GM19035 (cell line): ENCODE measurements around the gene RTP4.
"Not testable (repeated sequence)": the region's sequence is repeated elsewhere in the genome, so short reads cannot be mapped to it uniquely, and the experiment has no call there.

ENCODE experiments used
- ATAC-seq: cut with Tn5 transposase; IDR thresholded peaks from one replicate; pipeline ENCODE4 v1.9.1; 2021; ENCODE audit not compliant: unreplicated experiment

The RTP4 gene

GRCh38 chr3:187367561-187368103, 553 bp upstream of the RTP4 start:
- no peak for ATAC-seq

- ATAC-seq, result peak; percentile 23
Observed at GRCh38 chr3:187369089-187369447, 883 bp downstream of the RTP4 start.

GRCh38 chr3:187370051-187370450, 1.9 kb downstream of the RTP4 start:
- ATAC-seq, result no peak

- no peak for ATAC-seq
Observed at GRCh38 chr3:187375581-187375980, 7.4 kb downstream of the RTP4 start.

- ATAC-seq, result no peak
Observed at GRCh38 chr3:187377842-187378241, 9.7 kb downstream of the RTP4 start.

- no peak for ATAC-seq
Observed at GRCh38 chr3:187382609-187383151, 14.5 kb downstream of the RTP4 start.

- ATAC-seq, result no peak
Observed at GRCh38 chr3:187383246-187383645, 15.1 kb downstream of the RTP4 start.

- no peak for ATAC-seq
Observed at GRCh38 chr3:187385296-187385695, 17.1 kb downstream of the RTP4 start.

- ATAC-seq, result no peak
Observed at GRCh38 chr3:187396661-187397060, 28.5 kb downstream of the RTP4 start.

- ATAC-seq, result no peak
Observed at GRCh38 chr3:187398955-187399354, 30.8 kb downstream of the RTP4 start.

- no peak for ATAC-seq
Observed at GRCh38 chr3:187400756-187401155, 32.6 kb downstream of the RTP4 start.

GRCh38 chr3:187401856-187402255, 33.7 kb downstream of the RTP4 start:
- ATAC-seq, result no peak

- ATAC-seq, result no peak
Observed at GRCh38 chr3:187403768-187404288, 35.6 kb downstream of the RTP4 start.

GRCh38 chr3:187406927-187407326, 38.7 kb downstream of the RTP4 start:
- no peak for ATAC-seq

- ATAC-seq, result not testable (repeated sequence)
Observed at GRCh38 chr3:187411991-187412781, 44.0 kb downstream of the RTP4 start.
